GM19193 (cell line): ENCODE data around the gene SPATA17.

Experiments
- POLR2A ChIP-seq: IDR thresholded peaks from 4 replicates; pipeline ENCODE4 v1.6.1; 2011; ENCODE audit not compliant: insufficient read depth, insufficient read length; ENCODE audit errors: extremely low read depth

Gene SPATA17

DNA sequence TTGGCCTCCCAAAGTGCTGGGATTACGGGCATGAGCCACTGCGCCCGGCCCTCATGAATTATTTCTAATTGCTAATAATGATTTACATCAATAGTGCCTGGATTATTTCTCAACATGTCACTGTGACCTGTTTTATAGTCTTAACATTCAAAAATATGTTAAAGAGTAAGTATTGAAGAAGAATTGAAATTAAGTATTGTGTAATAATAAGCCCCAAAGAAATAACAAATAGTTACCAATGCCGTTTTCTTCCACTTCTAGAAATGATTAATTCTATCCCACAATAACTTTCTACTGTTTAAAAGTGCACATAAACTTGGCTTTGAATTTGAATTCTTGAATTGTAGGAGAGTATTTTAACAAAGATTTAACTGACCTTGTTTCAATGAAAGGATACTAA lies 19.5 kb downstream of the SPATA17 start:
- no peak for TF ChIP-seq POLR2A

DNA sequence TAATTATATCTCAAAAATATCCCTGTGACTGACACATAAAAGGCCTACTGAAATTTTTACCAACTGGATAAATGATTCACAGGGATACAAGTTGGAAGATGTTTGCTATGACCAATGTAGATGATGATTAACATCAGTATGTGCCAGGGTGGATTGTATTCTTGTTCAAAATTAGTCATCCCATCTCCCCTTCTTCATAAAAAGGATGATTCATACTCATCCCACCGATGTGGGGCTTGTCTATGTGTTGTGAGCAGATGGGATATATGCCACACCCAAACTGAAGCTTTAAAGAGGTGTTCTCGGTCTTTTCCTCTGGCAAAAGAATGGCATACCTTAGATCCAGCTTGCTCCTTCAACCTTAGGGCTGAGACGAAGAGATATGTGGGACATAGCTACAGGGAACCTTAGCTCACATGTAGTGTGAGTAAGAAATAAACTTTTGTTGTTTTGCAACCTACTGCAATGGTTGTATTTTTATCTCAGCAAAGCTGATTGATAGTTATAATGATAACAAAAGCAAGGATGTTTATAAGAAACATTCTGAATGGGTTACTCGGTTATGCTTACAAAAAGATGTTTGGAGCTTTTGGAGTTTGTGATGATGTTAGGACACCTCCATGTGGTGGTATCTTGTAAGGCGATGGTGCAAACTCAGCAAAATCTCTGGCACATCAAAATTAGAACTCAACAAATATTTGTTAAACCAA lies 29.4 kb downstream of the SPATA17 start:
- TF ChIP-seq POLR2A, result no peak

DNA sequence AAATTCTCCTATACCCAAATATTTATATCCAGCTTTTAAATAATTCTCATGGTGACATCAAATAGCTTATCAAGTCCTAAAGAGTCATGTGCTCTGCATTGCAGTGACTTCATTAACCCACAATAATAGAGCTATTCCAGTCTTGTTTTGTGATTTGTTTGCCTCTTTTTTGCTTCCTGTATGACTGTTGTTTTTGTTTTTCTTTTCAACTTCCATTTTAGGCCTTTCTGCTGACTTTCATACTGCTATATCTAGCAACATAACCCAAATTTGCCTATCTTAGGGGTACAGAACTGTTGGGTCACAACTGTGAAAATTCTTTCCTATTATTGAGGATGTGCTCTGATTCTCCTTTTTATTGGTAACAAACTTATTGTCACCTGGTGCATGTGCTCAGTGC lies 30.3 kb downstream of the SPATA17 start:
- no peak for TF ChIP-seq POLR2A

DNA sequence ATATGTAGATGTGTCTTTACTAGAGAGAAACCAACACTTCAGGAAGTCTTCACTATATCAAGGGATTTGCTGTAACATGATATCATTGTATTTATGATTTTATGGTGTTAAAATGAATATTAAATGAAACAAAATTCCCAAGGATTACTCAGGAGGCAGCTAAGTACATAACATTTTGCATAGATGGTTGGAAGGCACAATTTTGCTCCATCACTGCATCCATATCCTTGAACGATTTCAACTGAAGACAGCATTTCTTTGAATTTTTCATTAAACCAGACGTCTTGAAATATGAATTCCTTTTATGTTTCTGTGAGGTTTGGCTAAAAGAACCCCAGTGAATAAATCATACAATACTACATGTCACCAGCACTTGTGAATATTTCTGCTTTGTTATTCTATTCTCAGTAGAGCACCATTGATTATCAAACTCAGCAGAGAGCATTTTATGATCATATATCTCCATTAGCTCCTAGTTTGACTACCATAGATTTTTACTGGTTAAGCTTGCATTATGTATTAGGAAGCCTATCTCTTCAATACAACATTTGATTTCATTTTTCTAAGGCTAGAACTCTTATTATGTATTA lies 37.3 kb downstream of the SPATA17 start:
- TF ChIP-seq POLR2A, result no peak

DNA sequence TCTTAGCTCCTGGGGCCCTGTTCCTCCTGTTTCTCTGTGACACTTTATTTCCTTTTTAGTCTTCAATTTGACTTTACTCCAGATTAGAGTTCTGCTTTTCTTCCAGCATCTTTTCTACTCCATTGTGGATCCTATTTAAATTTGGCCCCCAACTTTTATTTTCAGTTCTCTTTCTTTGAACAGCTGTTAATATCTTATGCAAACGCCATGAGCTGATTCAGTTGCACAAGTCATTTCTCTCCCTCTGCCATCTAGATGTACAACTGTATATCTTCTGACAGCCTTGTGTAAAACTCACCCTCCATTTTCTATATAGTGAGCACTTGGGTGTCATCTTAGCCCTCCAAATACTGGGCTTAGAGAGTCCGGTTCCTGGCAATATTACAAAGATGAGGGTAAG lies 42.2 kb downstream of the SPATA17 start:
- no peak for TF ChIP-seq POLR2A

DNA sequence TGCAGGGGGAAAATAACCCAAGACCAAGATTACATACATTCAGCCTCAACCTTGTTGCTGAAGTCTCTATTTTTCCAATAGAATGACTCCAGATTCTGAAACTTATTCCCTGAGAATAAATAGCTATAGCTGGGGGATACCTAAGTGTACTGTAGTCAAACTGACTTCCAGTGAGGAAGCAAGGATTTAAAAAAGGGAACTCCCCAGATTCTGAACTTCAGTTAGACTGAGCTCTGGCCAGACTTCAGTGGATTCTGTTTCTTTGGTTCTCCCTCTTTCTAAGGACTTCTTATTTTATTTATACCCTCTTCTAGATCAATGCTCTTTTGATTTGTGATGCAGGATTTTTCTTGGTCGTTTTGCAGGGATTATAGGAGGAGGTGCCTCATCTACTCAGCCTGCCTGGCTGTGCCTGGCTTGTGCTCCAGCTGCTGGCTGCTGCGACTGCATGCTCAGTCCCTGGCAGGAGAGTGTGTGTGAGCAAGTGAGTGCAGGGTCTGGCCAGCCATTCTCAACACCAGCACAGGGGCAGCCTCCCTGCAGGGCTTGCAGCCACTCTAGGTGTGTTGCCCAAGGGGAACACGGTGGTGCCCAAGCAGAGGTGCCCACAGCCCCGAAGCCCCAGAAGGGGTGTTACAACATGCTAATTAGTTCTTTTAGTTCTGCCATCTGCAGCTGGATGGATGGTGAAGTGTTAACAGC lies 43.0 kb downstream of the SPATA17 start:
- TF ChIP-seq POLR2A, result no peak

DNA sequence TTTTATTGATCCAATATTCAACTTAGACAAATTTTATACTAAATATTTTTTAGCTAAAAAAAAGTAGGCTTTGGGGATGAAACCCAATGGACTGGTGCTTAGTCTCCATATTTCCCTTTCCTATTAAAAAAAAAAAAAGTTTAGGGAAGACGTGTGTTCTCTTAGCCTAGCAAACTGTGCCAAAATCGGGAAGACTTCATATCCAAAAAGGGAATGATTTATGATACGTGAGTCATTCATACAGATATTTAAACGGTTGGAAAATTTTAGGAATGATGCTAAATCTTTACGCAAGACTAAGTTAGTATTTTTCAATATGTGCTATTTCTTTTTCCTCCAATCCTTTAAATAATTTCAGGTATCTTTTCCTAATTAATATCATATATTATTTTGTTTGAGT lies 50.7 kb downstream of the SPATA17 start:
- no peak for TF ChIP-seq POLR2A

DNA sequence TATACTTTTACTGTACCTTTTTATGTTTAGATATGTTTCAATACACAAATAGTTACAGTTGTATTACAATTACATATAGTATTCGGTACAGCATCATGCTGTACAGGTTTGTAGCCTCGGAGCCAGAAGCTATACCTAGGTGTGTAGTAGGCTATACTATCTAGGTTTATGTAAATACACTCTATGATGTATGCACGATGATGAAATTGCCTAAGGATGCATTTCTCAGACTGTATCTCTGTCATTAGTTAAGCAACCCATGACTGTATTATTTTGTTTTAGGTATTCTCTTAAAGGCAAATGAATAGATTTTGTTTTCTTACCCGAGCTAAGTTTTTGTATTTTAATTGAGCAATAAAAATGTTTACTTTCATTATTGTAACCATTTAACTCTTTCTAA lies 56.4 kb downstream of the SPATA17 start:
- TF ChIP-seq POLR2A, result no peak

DNA sequence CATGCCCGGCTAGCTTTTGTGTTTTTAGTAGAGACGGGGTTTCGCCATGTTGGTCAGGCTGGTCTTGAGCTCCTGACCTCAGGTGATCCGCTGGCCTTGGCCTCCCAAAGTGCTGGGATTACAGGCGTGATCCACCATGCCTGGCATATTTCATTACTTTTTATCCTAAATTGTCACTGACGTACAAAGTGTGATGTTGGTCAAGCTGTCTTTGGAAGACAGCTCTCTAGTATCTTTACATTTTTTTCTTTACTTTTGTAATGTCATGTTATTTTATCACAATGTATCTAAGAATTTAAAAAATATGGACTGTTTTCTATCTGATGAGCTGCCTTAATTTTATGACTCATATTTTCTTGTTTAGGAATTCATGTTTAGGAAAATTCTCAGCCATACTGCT lies 72.2 kb downstream of the SPATA17 start:
- TF ChIP-seq POLR2A, result no peak

DNA sequence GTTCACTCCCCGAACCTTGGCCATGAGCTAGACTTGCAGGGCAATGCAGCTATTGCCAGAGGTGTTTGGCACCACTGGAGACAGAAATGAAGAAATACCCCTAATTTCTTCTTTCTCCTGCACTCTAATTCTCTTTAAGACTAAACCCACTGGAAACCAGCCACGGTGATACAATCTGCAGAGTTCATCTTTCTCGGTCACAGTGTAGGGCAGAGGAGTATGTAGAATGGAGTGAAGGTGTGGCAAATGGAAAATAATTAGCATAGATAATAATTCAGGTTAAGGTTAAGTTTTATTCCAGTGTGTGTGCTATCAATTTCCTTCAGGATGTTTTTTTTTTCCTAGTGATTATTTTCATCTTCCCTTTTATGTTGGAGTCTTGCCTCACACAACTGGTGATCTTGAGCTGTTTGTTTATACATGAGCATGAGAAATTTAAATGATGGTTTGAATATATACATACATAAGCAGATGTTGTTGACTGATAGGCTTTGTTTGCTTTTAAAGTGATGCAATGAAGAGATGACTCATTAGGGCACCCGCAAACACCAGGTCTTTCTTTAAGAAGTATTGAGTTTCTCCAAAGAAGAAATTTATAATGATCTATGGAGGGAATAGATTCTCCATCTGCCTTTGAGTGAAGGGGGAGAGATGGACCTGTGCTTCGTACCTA lies 81.9 kb downstream of the SPATA17 start:
- TF ChIP-seq POLR2A, result no peak

DNA sequence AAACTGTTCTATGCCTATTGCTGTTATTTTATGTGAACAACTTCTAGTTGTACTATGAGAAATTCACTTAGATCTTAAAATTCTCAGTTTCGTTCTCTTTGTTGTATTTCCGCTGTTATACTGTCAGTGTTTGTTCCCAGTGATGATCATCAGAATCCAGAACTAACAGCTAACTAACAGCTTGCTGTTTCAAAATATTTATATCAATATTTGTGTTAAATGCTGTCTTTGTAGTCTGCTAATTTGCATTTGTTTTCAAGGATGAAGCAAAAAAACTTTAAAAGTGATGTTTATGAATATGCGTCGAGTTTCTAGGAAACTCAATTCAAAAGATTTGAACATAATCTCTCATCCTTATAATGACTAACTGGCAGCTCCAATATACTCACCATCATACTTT lies 84.5 kb downstream of the SPATA17 start:
- TF ChIP-seq POLR2A, result no peak

DNA sequence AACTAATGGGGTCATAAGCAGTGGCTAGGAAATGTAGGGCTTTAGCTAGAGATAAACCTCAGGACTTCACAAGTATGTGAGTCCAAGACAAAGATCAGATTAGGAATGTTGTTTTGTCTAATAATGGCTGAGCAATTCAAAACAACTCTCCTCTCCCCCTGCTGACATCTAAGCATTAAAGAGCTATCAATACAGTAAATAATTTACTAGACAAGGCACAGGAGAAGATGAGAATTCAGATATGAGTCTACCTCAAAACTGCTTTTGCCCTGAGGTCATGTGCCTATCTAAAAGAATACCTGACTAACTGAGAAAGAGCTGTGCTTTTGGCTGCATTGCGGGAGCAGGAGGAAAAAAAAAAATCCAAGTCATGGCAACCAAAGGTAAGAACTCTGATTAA lies 86.8 kb downstream of the SPATA17 start:
- TF ChIP-seq POLR2A, result no peak

DNA sequence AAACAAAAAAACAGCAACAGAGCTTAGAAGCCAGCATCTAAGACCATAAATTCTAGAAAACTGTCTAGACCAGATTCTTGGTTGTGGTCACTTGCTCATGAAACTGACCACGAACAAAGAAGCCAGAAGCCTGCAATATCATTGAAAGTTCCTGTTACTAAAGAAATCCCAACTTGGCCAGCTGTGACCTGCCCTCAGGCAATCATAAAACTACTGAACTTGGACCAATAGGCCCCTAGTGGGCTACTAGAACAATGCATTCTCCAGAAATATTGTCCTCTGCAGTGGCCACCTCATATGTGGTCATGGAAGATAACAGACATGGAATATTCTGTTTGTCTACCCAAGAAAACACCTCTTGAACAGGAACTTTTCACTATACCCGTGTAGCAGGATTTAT lies 87.7 kb downstream of the SPATA17 start:
- TF ChIP-seq POLR2A, result no peak

DNA sequence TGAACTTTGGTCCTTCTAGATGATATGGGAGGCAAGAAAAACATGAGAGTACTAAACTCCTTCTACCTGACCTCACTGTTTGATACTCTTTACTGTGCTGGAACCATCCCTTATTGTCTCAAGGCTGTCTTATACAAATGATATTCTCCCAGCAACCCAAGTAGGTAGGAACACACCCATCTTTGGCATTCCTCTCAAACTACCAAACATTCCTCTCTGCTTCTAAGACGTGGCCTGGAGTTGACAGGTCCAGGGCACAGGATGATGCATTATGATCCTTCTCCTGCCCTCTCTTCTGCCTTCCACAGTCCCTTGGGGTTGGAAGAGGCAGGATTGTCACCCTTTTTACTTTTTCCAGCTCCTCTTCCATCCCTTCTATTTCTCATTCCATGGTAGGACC lies 90.5 kb downstream of the SPATA17 start:
- TF ChIP-seq POLR2A, result no peak

DNA sequence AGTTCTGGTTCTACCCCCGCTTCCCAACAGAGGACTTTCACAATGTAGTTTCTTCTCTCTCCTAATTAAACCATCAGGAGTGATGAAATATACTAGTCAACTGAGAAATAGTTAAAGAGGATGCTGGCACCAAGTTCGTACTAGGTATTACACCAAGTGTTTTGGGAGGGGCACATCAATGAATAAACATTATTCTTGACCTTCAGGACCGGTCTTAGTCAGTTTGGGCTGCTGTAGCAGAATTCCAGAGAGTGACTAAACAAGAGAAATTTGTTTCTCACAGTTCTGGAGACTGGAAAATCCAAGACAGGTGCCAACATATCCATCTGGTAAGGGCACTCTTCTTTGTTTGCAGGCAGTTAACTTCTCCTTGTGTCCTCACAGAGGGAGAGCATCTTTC lies 103.8 kb downstream of the SPATA17 start:
- TF ChIP-seq POLR2A, result no peak
